ENCODE data around the gene P2RY6. TPM values are rescaled to one million over a fixed set of nuclear protein-coding genes. Genes with fewer than 3 reads are reported as not detected.
A peak's percentile ranks its signal among the peaks of the same experiment; 100 is the strongest.

The P2RY6 gene, protein sequence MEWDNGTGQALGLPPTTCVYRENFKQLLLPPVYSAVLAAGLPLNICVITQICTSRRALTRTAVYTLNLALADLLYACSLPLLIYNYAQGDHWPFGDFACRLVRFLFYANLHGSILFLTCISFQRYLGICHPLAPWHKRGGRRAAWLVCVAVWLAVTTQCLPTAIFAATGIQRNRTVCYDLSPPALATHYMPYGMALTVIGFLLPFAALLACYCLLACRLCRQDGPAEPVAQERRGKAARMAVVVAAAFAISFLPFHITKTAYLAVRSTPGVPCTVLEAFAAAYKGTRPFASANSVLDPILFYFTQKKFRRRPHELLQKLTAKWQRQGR
- total RNA-seq, result 1 to 10 TPM in 8 of 9 donors, under 1 TPM in 1; 0.33 to 5.9 (median 4.2) TPM
- 1 to 10 TPM in 1 of 3 donors, under 1 TPM in 2; 0.75 to 2.3 (median 0.97) TPM for polyA plus RNA-seq
- long read RNA-seq, donor 1, result 0 reads
- long read RNA-seq, donor 2, result 0 reads
- long read RNA-seq, donor 3, result 0 reads
- long read RNA-seq, donor 4, partial matches to known transcripts, result 0 of 1 reads
- long read RNA-seq, donor 4, other reads (novel, unspliced or antisense), result 0 of 1 reads
- long read RNA-seq, donor 5, transcript P2RY6-208 (3 exons, 2,351 nt), result major isoform, 5 of 8 reads
- long read RNA-seq, donor 5, partial matches to known transcripts, result 0 of 8 reads
- long read RNA-seq, donor 5, other reads (novel, unspliced or antisense), result 1 of 8 reads
- long read RNA-seq, donor 6, partial matches to known transcripts, result 0 of 2 reads
- long read RNA-seq, donor 6, other reads (novel, unspliced or antisense), result 0 of 2 reads
- long read RNA-seq, donor 7, result 0 reads
- long read RNA-seq, donor 8, result 0 reads
- long read RNA-seq, donor 9, result 0 reads
- long read RNA-seq, donor 10, result 0 reads

DNA sequence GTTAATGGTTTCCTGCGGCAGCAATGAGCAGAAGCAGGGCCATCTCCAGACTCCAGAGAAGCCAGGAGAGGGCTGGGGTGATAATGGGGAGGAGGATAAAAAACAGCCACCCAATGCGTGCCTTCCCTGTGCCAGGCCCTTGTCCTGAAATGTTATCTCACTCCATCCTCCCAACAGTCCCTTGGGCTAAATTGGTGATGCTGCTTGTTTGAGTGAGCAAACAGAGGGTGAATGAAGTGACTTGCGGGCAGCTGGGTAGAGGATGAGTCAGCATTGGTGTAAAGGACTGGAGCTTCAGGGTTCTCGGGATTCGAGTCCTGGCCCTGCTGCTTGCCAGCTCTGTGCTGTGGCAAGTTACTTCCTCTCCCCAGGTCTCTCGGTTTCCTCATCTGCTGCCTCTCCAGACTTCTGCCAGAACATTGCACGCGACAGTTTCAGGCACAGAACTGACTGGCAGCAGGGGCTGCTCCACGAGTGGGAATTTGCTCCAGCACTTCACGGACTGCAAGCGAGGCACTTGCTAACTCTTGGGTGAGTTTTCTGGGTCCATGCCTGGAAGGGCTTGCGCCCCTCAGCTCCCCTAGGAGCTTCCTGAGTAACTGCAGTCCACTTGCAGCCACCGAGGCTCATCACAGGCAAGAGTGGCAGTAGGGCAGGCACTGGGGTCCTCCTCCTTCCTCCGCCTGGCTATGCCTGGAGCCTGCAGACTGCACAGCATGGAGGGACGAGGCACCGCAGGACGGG is at the start of gene P2RY6:
P2RY6 (plus strand) TSS at position 403 of the 744 bp plus-strand sequence. CDS start 24,181 bp downstream, outside the sequence.
- peak within 1 kb of the TSS in 1 of 4 donors; percentile 26 for H3K4me3 ChIP-seq
- WGBS, 4 donors, result 71 to 79% (median 76%) methylated on average over 10 to 17 of the region's 17 CpGs
- H3K4me1 ChIP-seq (replicated peaks in 1 of 2), result no peaks in the 10 kb centered on the region
- no peaks in the 10 kb centered on the region for H3K36me3 ChIP-seq (replicated peaks in 1 of 2)
- H3K27me3 ChIP-seq, result no peaks in the 10 kb centered on the region
- TF ChIP-seq CTCF (IDR thresholded peaks at IDR 0.05) (no peak), POLR2A (IDR thresholded peaks at IDR 0.05) (peak in 1 of 2 donors; percentile 33)
- H3K9me3 ChIP-seq (replicated peaks in 1 of 3), result no peaks in the 10 kb centered on the region
- H3K27ac ChIP-seq, result peak within 1 kb of the TSS in 3 of 5 donors; percentile 17 to 76 (median 49)
- intact Hi-C loops (cut with DNase I), result no loop called here
- DNase-seq, result peak; percentile 25 to 74 (median 57)

- no peak for DNase-seq
- no peaks in the 10 kb centered on the region for H3K9me3 ChIP-seq (replicated peaks in 1 of 3)
- H3K4me3 ChIP-seq, result no peak overlapping the region
- WGBS, 4 donors, result 80 to 88% (median 86%) methylated on average over 7 to 10 of the region's 10 CpGs
- TF ChIP-seq POLR2A (IDR thresholded peaks at IDR 0.05) (no peak), CTCF (IDR thresholded peaks at IDR 0.05) (no peak)
- intact Hi-C loops (cut with DNase I), result no loop called here
- no peak overlapping the region for H3K27ac ChIP-seq
- H3K27me3 ChIP-seq, result no peaks in the 10 kb centered on the region
- H3K4me1 ChIP-seq (replicated peaks in 1 of 2), result no peaks in the 10 kb centered on the region
- H3K36me3 ChIP-seq (replicated peaks in 1 of 2), result no peaks in the 10 kb centered on the region
Measured at GRCh38 chr11:73223998-73224730, 48.0 kb upstream of the P2RY6 start.

- no peak for TF ChIP-seq POLR2A (IDR thresholded peaks at IDR 0.05)
- no peak for TF ChIP-seq CTCF (IDR thresholded peaks at IDR 0.05)
- Histone ChIP-seq H3K9me3 (replicated peaks in 1 of 3) (no peaks in the 10 kb centered on the region), H3K27ac (no peak overlapping the region), H3K27me3 (no peaks in the 10 kb centered on the region), H3K4me3 (no peak overlapping the region), H3K4me1 (replicated peaks in 1 of 2) (no peaks in the 10 kb centered on the region), H3K36me3 (replicated peaks in 1 of 2) (no peaks in the 10 kb centered on the region)
- no peak for DNase-seq
- intact Hi-C loops (cut with DNase I), result no loop called here
- WGBS, 4 donors, result 62 to 68% (median 65%) methylated on average over 3 of the region's 3 CpGs
Measured at GRCh38 chr11:73225001-73225686, 47.0 kb upstream of the P2RY6 start.
